Fibroblast of the aortic adventitia (primary cell): ENCODE results near the gene HIPK4. TPM values are rescaled to one million over a fixed set of nuclear protein-coding genes. Genes with fewer than 3 reads are reported as not detected.

Experiments used
- DNase-seq: peaks from one replicate; pipeline ENCODE4 v3.0.0-alpha.2; 2010; ENCODE audit warnings: low read depth
- H3K4me3 ChIP-seq: 2 replicates; pipeline ENCODE4 v1.5.1; 2011; ENCODE audit warnings: low read depth, mild to moderate bottlenecking, control low read depth, low read length, moderate library complexity
- CTCF ChIP-seq: IDR thresholded peaks from 2 replicates; pipeline ENCODE4 v1.5.1; 2011; ENCODE audit warnings: mild to moderate bottlenecking, low read length, control low read depth, inconsistent platforms; ENCODE audit not compliant: insufficient read depth
- total RNA-seq: library from RNA; depleted of rRNA; stranded (reverse); fragments of >200 nt; gene quantifications from 2 replicates; pipeline ENCODE4 v1.2.3, GENCODE V29; 2012; ENCODE audit warnings: low replicate concordance

HIPK4 gene
- total RNA-seq, 1 donor: 0.18 TPM

DNA sequence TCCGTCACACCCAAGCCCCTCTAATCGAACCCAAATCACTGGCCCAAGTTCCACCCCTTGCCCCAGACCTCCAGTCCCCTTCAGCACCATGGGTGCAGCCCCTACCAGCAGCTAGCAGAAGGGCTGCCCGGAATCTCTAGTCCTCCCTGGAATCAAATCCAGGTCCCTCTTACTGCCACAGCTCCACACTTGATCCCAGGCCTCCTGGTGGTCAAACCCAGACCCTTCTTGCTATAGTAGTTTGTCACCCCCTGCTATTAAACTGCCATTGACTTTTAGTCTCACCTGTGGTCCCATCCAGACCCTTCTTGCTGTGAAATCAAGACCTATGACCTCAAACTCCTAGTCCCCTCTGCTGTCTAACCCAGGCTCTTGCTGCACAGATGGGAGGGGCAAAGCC, 8.7 kb downstream of the HIPK4 start:
- no peak for DNase-seq
- H3K4me3 ChIP-seq: no peak overlapping the region
- peak; percentile 8 for TF ChIP-seq CTCF

DNA sequence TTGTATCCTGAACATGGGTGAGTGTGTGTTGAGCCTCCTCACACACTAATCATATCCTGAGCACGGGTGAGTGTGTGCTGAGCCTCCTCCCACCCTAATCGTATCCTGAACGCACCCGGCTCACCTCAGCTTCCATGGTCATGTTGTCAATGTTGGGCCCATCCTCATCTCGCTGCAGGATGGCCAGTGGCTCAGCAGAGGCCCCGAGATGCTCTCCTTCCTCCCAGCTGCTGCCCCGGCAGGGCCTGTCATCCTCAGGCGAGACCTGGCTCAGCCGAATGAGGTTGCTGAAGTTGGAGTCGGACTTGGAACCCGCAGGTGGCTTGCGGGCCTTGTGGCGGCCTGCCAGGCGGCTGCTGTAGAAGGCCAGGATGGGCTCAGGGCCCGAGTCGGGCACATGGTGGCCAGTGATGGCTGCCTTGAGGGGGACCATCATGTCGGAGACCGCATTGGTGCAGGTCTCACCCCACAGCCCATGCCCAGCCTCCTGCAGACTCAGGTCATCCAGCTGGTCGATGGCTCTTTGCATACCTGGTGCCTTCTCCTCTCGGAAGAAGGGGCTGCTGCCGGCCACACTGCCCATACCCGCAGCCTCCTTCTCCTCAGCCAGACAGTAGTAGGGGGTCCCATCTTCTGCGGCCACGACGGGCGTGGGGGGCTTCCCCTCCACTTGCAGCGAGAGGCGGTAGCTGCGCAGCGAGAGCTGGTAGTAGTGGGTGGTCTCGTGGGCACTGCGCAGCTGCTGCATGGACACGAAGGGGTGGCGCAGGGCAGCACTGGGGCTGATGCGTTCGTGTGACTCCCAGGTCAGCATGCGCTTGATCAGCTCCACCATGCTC, 9.6 kb downstream of the HIPK4 start:
- H3K4me3 ChIP-seq: no peak overlapping the region
- DNase-seq: no peak
- no peak for TF ChIP-seq CTCF

- DNase-seq: no peak
- H3K4me3 ChIP-seq: no peak overlapping the region
- TF ChIP-seq CTCF: no peak
Measured at GRCh38 chr19:40379446-40380198, 10.4 kb downstream of the HIPK4 start.

DNA sequence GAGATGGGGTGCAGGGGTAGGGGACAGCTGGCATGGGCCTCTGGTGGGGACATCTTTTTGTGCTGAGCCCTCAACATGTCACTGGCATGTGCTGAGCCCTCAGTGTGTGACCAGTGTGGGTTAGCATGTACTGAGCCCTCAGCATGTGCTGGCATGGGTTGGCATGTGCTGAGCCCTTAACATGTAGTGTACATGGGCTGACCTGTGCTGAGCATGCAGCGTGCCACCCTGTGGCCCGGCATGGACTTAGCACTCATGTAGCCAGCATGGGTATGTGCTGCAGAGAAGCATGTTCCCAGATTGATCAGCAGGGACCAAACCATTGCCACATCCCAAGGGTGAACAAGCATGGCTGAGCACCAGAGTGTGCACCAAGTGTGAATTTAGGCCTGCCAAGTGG, 11.5 kb downstream of the HIPK4 start:
- TF ChIP-seq CTCF: no peak
- no peak overlapping the region for H3K4me3 ChIP-seq
- DNase-seq: no peak

GRCh38 chr19:40377876-40378385, 12.1 kb downstream of the HIPK4 start:
- TF ChIP-seq CTCF: no peak
- H3K4me3 ChIP-seq: no peak overlapping the region
- no peak for DNase-seq

DNA sequence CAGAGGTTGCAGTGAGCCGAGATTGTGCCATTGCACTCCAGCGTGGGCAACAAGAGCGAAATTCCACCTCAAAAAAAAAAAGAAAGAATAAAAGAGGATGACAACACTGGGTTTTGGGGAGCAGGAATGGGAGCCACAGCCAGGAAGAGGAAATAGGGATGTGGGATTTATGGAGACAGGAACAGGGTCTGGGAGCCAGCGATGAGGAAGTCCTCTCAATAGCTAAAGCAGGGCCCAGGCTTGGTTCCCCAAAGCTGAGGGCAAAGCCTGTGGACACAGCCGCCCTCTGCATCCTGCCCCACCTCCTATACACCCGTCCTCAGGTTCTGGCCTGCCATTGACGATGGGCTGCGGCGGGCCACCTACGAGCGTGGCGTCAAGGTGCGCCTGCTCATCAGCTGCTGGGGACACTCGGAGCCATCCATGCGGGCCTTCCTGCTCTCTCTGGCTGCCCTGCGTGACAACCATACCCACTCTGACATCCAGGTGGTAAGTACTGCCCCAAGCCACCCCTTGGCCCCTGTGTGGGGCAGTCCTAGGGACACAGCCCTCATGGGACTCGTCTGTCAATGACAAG, 13.6 kb downstream of the HIPK4 start:
- no peak for DNase-seq
- TF ChIP-seq CTCF: no peak
- H3K4me3 ChIP-seq: no peak overlapping the region
